AG10803 (cell line): Measurements from ENCODE around the gene C5orf34.

Experiments used
- DNase-seq: peaks from one replicate; pipeline ENCODE4 v3.0.0; 2010; ENCODE audit warnings: low read depth
- H3K4me3 ChIP-seq: 2 replicates; pipeline ENCODE4 v1.5.1; 2011; ENCODE audit warnings: mild to moderate bottlenecking, low read length, control low read depth
- TF ChIP-seq, protein P1 (sequence below): conservative IDR thresholded peaks from 2 replicates; pipeline ENCODE4 v1.5.1; 2011; ENCODE audit warnings: mild to moderate bottlenecking, low read length, control low read depth, inconsistent platforms

The C5orf34 gene

DNA sequence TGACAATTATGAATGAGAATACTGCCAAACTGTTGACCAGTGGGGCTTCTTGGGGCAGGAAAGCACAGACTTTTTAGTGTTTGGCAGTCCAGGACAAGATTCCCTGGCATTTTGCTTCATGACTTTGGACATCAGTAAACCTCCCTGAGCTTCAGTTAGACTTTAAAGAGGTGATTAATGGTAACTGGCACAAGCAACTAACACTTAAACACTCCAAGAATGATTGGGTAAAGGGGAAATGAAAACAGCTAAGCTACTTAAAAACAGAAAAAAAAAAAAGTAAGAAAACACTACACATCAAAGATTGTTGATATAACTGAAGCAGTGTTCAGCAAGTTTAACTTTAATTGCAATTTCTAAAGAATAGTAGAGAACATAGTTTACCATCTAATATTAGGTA is 28.5 kb upstream of the C5orf34 start:
- DNase-seq: no peak
- H3K4me3 ChIP-seq: no peak overlapping the region
- TF ChIP-seq, protein P1, sequence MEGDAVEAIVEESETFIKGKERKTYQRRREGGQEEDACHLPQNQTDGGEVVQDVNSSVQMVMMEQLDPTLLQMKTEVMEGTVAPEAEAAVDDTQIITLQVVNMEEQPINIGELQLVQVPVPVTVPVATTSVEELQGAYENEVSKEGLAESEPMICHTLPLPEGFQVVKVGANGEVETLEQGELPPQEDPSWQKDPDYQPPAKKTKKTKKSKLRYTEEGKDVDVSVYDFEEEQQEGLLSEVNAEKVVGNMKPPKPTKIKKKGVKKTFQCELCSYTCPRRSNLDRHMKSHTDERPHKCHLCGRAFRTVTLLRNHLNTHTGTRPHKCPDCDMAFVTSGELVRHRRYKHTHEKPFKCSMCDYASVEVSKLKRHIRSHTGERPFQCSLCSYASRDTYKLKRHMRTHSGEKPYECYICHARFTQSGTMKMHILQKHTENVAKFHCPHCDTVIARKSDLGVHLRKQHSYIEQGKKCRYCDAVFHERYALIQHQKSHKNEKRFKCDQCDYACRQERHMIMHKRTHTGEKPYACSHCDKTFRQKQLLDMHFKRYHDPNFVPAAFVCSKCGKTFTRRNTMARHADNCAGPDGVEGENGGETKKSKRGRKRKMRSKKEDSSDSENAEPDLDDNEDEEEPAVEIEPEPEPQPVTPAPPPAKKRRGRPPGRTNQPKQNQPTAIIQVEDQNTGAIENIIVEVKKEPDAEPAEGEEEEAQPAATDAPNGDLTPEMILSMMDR: no peak

DNA sequence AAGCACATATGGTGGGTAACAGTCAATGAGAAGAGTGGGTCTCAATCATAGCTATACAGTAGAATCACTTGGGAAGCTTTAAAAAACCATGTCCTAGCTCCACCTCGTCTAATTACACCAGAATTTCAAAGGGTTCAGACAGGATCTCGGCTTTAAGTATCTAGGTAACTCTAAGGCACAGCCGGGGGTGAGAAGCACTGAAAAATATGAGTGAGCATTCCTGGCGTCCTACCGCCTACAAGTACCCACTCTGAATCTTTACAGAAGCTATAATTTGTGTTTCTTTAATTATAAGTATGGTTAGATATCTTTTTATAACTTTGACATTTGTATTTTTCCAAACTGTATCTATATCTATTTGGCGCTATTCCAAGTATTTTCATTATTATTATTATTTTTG is 25.8 kb upstream of the C5orf34 start:
- H3K4me3 ChIP-seq: no peak overlapping the region
- TF ChIP-seq, protein P1: no peak
- no peak for DNase-seq

DNA sequence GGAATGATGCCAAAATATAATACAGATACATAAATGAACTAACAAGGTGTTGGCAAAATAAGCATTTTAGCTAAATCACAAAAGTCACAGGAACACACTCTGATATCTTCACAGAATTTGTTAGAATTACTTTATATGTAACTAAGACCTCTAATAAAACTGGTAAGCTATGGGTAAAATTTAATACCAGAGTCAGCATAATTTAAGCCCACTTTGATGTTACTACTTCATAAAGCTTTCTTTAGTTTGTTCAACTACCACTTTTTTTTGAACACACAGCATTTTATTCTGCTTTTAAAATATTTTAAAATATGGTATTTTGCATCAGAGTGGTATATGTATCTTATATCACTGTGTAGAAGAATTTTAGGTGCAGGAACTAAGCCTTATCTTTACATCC is 22.0 kb upstream of the C5orf34 start:
- no peak for DNase-seq

DNA sequence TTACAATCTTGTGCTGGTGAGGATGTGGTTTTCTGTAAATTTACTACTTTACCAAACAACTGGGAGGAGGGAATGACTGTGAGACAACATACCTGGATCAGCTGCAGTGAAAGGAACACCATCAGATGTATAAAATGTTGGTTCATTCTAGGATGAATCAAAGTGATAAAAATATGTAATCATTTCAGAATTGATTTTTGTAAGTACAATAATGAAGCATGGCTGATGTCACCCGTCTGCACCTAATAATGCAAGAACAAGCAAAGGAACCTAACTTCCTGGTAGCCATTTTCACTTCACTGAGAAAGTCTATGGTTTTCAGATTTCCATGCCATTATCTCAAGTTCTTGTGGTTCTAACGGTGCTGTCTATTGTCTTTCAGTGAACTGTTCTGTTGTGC is 18.7 kb upstream of the C5orf34 start:
- TF ChIP-seq, protein P1: no peak
- DNase-seq: no peak
- H3K4me3 ChIP-seq: no peak overlapping the region

More for the DNA sequence above, 22.0 kb upstream of the C5orf34 start:
- H3K4me3 ChIP-seq: no peak overlapping the region
- TF ChIP-seq, protein P1: no peak

DNA sequence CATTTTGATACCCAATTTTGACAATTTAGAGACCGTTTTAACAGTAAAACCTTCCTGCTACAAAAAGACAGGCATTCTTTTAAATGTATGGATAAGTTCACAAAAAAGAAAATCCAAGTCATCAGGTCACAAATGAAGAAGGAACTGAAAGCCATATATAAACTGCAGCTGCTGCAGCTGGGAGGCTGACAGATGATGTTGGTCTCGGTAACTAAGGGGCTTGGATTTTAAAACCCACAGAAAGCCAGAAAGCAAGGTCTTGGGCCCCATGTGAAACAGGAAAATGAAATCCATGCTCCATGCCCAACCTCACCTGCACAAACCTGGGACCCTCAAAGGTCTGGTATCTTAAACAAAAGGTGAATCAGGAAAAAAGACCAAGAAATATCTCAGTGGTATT is 15.7 kb upstream of the C5orf34 start:
- no peak for DNase-seq
- TF ChIP-seq, protein P1: no peak
- no peak overlapping the region for H3K4me3 ChIP-seq

DNA sequence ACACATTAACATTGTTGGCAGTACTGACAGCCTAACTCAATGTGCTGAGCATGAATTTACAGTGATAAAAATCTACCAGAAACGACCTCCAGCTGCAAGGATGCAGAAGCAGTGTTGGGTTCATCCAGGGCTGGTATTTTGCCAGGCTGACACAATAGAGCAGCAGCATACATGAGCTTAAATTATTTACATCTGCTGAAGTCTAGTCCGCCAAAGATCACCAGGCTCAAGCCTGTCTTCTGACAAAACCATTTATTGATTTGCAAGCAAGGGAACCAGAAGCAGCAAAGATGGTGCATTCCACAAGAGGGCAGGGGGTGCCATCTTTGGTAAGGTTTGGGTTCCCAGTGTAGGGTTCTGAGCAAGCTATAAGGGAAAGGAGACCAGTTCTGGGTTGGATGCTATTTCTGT is 8.7 kb upstream of the C5orf34 start:
- TF ChIP-seq, protein P1: no peak
- no peak overlapping the region for H3K4me3 ChIP-seq
- peak; percentile 54 for DNase-seq

DNA sequence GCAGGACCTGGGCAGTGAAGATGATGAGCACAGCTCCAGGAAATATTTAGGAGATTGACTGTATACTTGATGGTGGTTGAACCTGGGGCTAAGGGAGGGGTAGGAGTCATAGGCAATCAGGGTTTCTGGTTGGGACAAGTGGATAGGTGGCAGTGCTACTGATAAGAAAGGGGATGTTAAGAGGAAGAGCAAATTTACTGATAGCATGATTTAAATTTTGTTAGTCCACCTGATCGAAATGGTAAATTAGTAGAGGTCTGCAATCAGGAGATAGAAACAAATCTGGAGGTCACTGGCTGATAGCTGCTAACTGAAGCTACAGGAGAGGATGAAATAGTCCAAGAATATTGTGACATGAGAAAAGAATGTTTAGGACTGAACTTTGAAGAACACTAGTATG is 5.7 kb upstream of the C5orf34 start:
- no peak for DNase-seq
- H3K4me3 ChIP-seq: no peak overlapping the region
- TF ChIP-seq, protein P1: no peak
